HCEC 1CT (cell line): ENCODE results near the gene TRIP10.

Experiments used
- DNase-seq: peaks from one replicate; pipeline ENCODE4 v3.0.0-alpha.2; 2017

Gene TRIP10

DNA sequence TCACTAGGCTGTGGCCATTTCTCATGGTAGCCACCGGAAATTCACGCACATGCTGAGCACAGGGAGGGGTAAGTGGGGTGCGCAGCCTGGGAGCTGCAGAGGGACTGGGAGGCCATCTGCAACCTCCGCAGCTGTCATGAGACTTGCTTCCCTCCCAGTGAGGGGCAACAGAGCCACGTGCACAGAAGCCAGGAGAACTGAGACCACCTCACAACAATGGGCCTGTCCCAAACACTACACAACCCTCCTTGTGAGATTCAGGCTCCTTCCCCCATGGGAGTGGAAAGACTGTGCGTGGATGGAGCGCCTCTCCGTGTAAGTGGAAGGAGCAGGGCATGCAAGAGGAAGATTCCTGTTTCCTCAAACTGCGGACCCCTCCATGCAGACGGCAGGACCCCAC, 27.9 kb upstream of the TRIP10 start:
- DNase-seq, result no peak

DNA sequence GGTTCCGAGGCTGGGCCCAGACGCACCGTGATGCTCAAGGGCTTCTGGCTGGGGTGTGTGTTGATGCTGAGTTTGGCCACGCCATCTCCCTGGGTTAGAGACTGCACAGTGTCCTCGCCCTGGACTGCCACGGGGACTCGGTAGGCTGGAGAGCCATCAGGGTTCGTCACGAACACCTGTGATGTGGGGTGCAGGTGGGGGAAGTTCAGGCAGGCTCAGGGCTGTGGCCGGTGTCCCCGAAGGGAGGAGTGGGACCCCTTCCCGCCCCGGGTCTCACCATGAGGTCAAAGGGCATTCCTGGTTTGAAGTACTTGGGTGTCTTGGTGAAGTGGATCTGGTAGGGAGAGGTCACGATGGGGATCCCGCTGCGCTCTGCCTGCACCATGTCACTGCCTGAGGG, 27.2 kb upstream of the TRIP10 start:
- DNase-seq, result no peak

- no peak for DNase-seq
These were observed 26.5 kb upstream of the TRIP10 start for GRCh38 chr19:6712692-6713670.

DNA sequence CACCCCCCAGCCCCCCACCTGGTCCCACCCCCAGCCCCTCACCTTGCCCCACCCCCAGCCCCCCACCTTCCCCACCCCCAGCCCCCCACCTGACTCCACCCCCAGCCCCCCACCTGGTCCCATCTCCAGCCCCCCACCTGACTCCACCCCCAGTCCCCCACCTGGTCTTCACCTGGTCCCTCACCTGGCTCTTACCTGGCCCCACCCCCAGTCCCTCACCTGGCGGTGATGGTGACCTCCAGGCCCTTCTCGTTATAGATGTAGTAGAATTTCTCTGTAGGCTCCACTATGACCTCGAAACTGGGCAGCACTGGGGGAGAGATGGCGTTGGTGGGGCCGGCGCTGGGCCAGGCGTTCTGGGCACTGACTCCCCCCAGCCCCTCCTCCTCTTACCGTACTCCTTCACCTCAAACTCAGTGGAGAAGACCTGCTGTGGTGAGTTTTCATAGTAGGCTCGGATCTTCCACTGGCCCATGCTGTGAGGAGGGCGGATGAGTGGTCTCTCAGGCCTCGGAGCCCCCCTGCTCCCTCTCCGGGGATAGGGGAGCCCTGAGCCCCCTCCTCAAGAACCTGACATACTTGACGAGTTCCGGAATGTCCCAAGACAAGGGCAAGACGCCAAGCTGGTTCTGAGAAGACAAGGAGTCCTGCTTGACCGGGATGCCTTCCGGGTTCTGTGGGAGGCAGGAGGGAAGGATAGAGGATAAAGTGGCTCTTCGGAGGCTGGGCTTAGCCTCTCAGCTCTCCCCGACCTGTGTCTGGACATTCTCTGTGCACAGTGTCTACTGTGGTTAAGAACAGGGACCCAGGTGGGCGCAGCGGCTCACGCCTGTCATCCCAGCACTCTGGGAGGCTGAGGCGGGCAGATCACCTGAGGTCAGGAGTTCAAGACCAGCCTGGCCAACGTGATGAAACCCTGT, 25.4 kb upstream of the TRIP10 start:
- DNase-seq, result no peak

GRCh38 chr19:6714749-6715555, 24.5 kb upstream of the TRIP10 start:
- no peak for DNase-seq

DNA sequence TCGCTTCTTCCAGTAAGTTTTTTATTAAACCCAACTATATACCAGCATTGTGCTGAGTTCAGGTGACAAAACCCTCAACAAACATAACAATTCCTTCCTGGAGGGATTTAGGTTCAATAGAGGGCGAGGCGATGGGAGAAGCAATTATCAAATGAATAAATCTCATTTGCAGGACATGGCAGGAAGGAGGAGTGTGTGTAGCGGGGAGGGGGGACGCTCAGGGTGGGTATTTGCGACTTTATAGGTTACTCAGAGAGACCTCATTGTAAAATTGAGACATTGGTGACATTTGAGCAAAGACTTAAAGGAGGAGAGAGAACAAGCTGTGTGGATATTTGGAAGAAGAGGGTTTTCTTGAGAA, 22.9 kb upstream of the TRIP10 start:
- DNase-seq, result no peak

- DNase-seq, result no peak
These were observed 22.4 kb upstream of the TRIP10 start for GRCh38 chr19:6717036-6717435.

GRCh38 chr19:6717441-6717971, 22.0 kb upstream of the TRIP10 start:
- no peak for DNase-seq

GRCh38 chr19:6718111-6718740, 21.3 kb upstream of the TRIP10 start:
- no peak for DNase-seq

DNA sequence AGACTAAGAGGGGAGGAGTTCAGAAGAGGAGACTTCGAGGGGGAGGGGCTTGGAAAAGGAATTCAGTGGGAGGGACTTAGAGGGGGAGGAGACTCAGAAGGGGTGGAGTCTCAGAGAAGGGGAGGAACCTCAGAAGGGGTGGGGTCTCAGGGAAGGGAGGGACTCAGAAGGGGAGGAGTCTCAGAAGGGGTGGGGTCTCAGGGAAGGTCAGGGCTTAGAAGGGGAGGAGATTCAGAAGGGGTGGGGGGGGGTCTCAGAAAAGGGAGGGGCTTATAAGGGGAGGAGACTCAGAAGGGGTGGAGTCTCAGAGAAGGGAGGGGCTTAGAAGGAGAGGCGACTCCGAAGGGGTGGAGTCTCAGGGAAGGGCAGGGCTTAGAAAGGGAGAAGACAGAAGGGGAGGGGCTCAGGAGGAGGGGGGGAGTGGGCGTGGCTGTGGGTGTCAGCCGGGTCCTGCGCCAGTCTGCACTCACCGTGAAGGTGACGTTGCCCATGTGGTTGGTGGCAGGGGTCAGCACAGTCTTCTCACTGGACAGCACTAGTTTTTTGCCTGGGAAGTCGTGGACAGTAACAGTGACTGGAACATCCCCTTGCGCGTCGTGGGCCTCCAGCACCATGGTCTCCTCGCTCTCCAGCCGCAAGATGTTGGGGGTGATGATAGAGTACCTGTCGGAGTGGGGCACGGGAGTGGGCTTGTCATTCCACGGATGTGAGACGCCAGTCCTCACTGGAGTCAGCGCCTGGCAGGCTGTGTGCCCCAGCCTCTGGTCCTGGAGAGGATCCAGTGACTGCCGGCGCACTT, 20.5 kb upstream of the TRIP10 start:
- DNase-seq, result no peak

- no peak for DNase-seq
These were observed 20.0 kb upstream of the TRIP10 start for GRCh38 chr19:6719540-6719861.

DNA sequence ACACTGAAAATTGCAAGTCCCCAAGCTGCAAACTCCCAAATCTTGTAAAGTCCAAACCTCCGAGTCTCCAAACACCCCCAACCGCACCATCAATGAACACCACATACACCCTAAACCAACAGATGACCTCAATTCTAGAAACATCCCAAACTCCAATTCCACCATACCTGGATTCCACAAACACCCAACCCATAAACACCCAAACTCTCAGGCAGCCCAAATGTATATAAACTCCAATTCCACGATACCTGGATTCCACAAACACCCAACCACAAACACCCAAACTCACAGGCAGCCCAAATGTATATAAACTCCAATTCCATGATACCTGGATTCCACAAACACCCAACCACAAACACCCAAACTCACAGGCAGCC, 19.5 kb upstream of the TRIP10 start:
- DNase-seq, result no peak

DNA sequence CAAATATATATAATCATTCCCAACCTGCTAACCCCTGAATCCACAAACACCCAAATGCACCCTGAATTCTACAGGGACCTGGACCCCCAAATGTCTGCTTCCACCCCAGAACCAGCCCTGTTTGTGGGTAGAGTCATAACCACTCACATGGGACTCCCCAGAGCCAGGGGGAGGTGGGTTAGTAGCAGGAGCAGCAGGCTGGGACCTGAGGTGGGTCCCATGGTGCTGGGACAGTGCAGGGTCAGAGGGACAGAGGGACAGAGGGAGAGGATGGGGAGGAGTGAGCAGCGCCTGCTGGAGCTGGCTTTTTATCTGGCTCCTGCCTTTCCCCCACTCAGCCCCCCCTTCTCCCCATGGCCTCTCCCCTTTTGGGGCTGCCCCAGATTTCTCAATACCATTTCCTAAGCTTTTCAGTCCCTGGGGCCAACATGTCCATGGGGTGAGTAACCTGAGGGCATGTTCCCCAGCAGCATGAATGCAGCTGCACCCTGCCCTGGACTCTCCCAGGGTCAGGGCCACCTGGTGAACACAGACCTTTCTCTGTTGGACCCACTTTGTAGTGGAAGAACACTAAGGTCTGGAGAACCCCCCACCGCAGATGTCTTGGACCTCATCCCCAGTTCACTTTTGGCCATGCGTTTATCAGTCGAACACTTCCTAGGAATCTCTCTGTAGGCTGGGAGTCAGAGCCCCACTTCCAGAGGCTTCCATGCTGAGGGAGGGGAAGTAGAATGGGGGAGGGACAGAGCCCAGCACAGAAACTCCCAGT, 18.9 kb upstream of the TRIP10 start, which contains the start of gene C3:
Gene C3 (minus strand): TSS at position 282 of the 769 bp plus-strand sequence. CDS start 61 bp downstream, at position 221.
- DNase-seq, result peak; percentile 85

DNA sequence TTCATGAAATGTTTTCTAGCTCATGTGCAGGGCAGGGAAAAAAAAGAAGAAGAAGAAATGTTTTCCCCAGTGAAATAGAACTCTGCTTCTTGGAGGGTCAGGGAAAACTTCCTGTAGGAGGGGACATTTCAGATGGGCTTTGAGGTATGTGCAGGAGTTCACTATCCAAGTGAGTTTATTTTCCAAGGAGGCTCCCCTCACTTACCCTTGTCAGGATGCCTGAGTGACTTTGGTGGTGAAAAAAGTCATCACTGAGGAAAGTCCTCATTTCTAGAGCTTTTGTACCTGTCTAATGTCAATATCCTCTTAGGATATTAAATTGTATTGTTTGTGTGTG, 18.4 kb upstream of the TRIP10 start:
- no peak for DNase-seq

- no peak for DNase-seq
These were observed 17.7 kb upstream of the TRIP10 start for GRCh38 chr19:6721773-6722172.

DNA sequence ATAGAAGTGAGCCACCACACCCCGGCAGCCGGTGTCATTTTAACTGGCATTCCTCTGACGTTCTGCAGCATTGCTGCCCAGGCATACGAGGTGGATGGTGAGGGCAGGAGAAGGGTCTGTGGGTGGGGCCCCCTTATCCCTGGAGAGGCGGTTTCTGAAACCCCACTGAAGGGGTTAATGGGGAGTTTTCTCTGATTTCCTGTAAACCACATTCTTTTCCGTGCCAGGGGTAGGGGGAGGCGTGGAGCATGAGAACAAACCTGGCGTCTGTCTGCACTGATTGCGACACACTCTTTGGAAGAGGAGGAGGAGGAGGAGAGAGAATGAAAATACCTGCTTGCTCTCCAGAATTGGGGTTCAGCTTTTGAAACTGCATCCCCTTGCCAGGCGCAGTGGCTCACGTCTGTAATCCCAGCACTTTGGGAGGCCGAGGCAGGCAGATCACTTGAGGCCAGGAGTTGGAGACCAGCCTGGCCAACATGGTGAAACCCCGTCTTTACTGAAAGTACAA, 16.3 kb upstream of the TRIP10 start:
- no peak for DNase-seq

DNA sequence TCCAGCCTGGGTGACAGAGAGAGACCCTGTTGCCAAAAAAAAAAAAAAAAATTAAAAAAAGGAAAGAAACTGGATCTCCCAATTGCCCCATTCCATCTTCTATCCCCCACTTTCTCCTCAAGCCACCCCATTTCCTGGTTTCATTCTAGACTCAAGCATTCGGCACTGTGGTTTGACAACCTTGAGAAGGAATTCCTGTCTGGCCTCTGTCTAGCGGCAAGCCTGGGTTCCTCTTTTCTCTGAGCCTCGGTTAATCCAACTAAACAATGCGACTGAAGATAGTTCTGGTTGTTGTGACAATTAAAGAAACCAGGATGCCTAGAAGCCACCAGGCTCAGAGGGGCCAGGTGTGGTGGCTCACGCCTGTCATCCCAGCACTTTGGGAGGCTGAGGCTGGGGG, 15.7 kb upstream of the TRIP10 start:
- no peak for DNase-seq

GRCh38 chr19:6724631-6725492, 14.6 kb upstream of the TRIP10 start:
- no peak for DNase-seq

DNA sequence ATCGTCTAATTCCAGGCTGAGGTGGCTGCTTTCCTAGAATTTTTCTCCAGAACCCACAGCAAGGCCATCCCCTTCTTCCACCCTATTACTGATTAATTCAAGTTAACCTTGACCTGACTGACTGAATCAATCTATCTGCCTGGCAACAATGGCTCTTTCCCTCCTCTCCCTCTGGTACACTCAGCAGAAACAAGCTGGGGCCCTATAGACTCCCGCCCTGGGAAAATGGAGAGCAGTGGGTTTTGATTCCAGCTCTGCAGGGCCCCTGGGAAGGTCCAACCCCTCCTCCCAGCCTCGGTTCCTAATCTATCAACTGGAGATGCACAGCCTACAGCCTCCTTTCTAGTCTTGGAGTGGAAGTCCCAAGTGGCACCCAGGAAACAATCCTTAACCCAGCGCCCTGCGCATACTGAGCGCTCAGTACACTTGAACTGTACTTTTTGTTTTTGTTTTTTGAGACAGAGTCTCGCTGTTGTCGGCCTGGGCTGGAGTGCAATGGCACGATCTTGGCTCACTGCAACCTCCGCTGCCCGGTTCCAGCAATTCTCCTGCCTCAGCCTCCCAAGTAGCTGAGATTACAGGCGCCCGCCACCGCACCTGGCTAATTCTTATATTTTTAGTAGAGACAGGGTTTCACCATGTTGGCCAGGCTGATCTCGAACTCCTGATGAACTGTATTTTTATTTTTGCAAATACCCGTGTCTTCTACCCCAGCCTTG, 13.8 kb upstream of the TRIP10 start:
- DNase-seq, result no peak
